Thymus (tissue), 11 donors: ENCODE data around the gene PTMA. TPM values are rescaled to one million over a fixed set of nuclear protein-coding genes. Genes with fewer than 3 reads are reported as not detected.
"Not testable (repeated sequence)": the region's sequence is repeated elsewhere in the genome, so short reads cannot be mapped to it uniquely, and the experiment has no call there.

ENCODE experiments used
- DNase-seq, 9 donors: peaks; one replicate each; pipeline ENCODE4 v3.0.0-alpha.2; 2013; ENCODE audit warnings: low spot score in 9 of 9, low read depth in 6 of 9, missing footprints in 1 of 9
- H3K27ac ChIP-seq, 2 donors: one replicate each; pipeline ENCODE4 v1.5.1; 2013; ENCODE audit warnings: control low read depth in 1 of 2, low read depth in 1 of 2, low read length in 1 of 2, mild to moderate bottlenecking in 1 of 2, moderate library complexity in 1 of 2
- H3K27me3 ChIP-seq, 2 donors: one replicate each; pipeline ENCODE4 v1.5.1; 2013; ENCODE audit warnings: low read length in 1 of 2; ENCODE audit not compliant: control insufficient read depth in 2 of 2, insufficient read depth in 1 of 2
- H3K36me3 ChIP-seq, 2 donors: one replicate each; pipeline ENCODE4 v1.5.1; 2013; ENCODE audit warnings: low read length in 1 of 2, mild to moderate bottlenecking in 1 of 2, moderate library complexity in 1 of 2; ENCODE audit not compliant: control insufficient read depth in 2 of 2, insufficient read depth in 2 of 2
- H3K4me1 ChIP-seq, 2 donors: one replicate each; pipeline ENCODE4 v1.5.1; 2013; ENCODE audit warnings: low read length in 2 of 2; ENCODE audit not compliant: control insufficient read depth in 2 of 2, insufficient read depth in 2 of 2
- H3K4me3 ChIP-seq, 2 donors: one replicate each; pipeline ENCODE4 v1.5.1; 2013; ENCODE audit warnings: low read length in 2 of 2, control low read depth in 1 of 2, mild to moderate bottlenecking in 1 of 2
- H3K9me3 ChIP-seq, 2 donors: one replicate each; pipeline ENCODE4 v1.5.1; 2013; ENCODE audit warnings: low read length in 1 of 2, mild to moderate bottlenecking in 1 of 2; ENCODE audit not compliant: control insufficient read depth in 2 of 2, insufficient read depth in 1 of 2
- WGBS: extraction: QIAGEN DNeasy Blood & Tissue Kit; methylation state at CpG from one replicate; pipeline ENCODE4 v1.1.7; 2013; 5-methylcytosine and 5-hydroxymethylcytosine counted together
- polyA plus RNA-seq: library from polyadenylated mRNA; stranded (reverse); fragments of 200-250 nt; gene quantifications from one replicate; pipeline ENCODE4 v1.2.3, GENCODE V29; 2013
- total RNA-seq: library from RNA; stranded (reverse); fragments of 120-200 nt; gene quantifications from one replicate; pipeline ENCODE4 v1.2.4, GENCODE V29; 2013
- donor health status: healthy.

The PTMA gene
- total and polyA plus RNA-seq, 2 donors, result 2,183 to 3,368 TPM

- Histone ChIP-seq H3K4me3 (no peak overlapping the region), H3K4me1 (no peaks in the 10 kb centered on the region), H3K36me3 (peaks cover 30 to 32% of the 10 kb centered on the region in 2 donors), H3K9me3 (no peaks in the 10 kb centered on the region), H3K27ac (no peak overlapping the region), H3K27me3 (no peaks in the 10 kb centered on the region)
- no peak for DNase-seq
- WGBS, result 92% methylated on average over 4 of the region's 4 CpGs
Observed at GRCh38 chr2:231732604-231733003, 24.3 kb downstream of the PTMA start.

- Histone ChIP-seq H3K9me3 (no peaks in the 10 kb centered on the region), H3K4me3 (no peak overlapping the region), H3K27ac (no peak overlapping the region), H3K27me3 (no peaks in the 10 kb centered on the region), H3K36me3 (peaks cover 27% of the 10 kb centered on the region in 2 donors), H3K4me1 (no peaks in the 10 kb centered on the region)
- DNase-seq, result no peak
- 98% methylated on average over 7 of the region's 7 CpGs for WGBS
Observed at GRCh38 chr2:231737761-231738160, 29.4 kb downstream of the PTMA start.

DNA sequence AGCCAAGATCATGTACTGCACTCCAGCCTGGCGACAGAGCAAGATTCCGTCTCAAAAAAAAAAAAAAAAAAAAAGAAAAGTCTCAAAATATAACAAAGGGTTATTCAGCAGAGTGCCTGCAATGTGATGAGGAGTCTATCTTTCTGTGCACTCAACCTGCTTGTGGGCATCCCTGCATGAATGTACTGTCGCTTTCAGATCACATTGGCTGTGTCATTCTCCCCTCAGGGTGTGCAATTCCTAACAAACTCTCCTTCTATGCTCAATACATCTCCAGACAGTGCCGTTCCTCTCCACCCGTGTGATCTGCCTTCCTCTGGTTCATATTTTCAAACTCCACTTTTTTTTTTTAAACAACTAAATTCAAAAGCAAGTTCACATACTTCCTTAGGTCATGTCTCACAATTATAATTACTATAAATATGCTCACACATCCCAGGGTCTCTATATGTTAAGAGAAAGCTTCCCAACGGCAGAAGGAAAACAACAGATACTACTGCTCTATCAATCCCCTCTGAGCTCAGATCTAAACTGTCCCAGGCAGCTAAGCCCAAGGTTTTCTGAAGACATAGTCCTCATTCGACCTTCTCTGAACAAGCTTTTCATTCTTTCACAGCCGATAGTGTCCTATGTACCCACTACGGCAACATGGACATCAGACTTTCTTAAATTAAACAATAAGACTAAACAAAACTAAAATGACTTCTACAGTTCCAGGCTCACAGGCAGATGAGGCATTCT, 35.2 kb downstream of the PTMA start:
- no peaks in the 10 kb centered on the region for H3K9me3 ChIP-seq
- no peak overlapping the region for H3K27ac ChIP-seq
- no peaks in the 10 kb centered on the region for H3K27me3 ChIP-seq
- peaks cover 0 to 5% of the 10 kb centered on the region in 2 donors for H3K36me3 ChIP-seq
- WGBS, result 95% methylated on average over 9 of the region's 9 CpGs
- H3K4me3 ChIP-seq, result no peak overlapping the region
- peaks cover 1 to 6% of the 10 kb centered on the region in 2 donors for H3K4me1 ChIP-seq
- DNase-seq, result no peak

GRCh38 chr2:231745303-231746038, 37.1 kb downstream of the PTMA start:
- Histone ChIP-seq H3K27me3 (no peaks in the 10 kb centered on the region), H3K4me1 (peaks cover 4 to 21% of the 10 kb centered on the region in 2 donors), H3K4me3 (no peak overlapping the region), H3K27ac (no peak overlapping the region), H3K9me3 (no peaks in the 10 kb centered on the region), H3K36me3 (no peaks in the 10 kb centered on the region)
- whole genome bisulfite sequencing, result 98% methylated on average over 6 of the region's 6 CpGs
- DNase-seq, result no peak

GRCh38 chr2:231748153-231748896, 40.0 kb downstream of the PTMA start:
- H3K4me3 ChIP-seq, DNase-seq, H3K36me3 ChIP-seq, H3K9me3 ChIP-seq, H3K27me3 ChIP-seq: not testable (repeated sequence)
- peaks cover 11 to 37% of the 10 kb centered on the region in 2 donors for H3K4me1 ChIP-seq
- WGBS, result 81% methylated on average over 6 of the region's 6 CpGs
- H3K27ac ChIP-seq, result peak overlapping the region; percentile 42 to 80

DNA sequence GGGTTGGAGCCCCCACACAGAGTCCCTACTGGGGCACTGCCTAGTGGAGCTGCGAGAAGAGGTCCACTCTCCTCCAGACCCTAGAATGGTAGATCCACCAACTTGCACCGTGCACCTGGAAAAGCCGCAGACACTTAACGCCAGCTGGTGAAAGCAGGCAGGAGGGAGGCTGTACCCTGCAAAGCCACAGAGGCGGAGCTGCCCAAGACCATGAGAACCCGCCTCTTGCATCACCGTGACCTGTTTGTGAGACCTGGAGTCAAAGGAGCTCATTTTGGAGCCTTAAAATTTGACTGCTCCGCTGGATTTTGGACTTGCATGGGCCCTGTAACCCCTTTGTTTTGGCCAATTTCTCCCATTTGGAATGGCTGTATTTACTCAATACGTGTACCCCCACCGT, 40.7 kb downstream of the PTMA start:
- Histone ChIP-seq H3K4me3 (peak overlapping the region in 1 of 2 donors; percentile 14), H3K4me1 (peaks cover 11 to 42% of the 10 kb centered on the region in 2 donors), H3K27ac (peak overlapping the region; percentile 65 to 80)
- WGBS, result 48% methylated on average over 10 of the region's 10 CpGs
- H3K27me3 ChIP-seq, H3K9me3 ChIP-seq, H3K36me3 ChIP-seq: not testable (repeated sequence)
- DNase-seq, result peak in 5 of 9 donors; percentile 49 to 84 (median 57)

DNA sequence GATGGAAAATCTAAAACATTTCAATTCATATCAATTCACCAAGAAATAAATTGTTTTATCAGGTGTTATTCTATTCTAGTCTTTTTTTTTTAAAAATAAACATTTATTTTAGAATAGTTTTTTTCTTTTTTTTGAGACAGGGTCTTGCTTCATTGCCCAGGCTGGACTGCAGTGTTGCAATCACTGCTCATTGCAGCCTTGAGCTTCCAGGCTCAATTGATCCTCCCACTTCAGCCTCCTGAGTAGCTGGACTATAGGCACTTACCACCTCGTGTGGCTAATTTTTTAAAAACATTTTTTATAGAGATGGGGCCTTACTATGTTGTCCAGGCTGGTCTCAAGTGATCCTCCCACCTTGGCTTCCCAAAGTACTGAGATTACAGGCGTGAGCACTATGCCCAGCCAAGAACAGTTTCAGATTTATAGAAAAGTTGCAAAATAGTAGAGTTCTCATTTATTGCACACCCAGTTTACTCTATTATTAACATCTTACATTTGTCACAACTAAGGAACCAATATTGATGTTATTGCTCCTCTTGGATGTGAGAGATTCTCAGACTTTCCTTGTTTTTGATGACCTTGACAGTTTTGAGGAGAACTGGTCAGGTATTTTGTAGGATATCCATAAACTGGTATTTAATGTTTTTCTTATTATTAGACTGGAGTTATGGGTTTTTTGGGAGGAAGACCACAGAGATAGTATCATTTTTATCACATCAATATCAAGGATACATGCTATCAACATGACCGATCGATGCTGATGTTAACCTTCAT, 42.9 kb downstream of the PTMA start:
- no peak for DNase-seq
- H3K36me3 ChIP-seq, result no peaks in the 10 kb centered on the region
- 99% methylated on average over 4 of the region's 4 CpGs for WGBS
- no peak overlapping the region for H3K4me3 ChIP-seq
- peaks cover 11 to 43% of the 10 kb centered on the region in 2 donors for H3K4me1 ChIP-seq
- no peaks in the 10 kb centered on the region for H3K9me3 ChIP-seq
- no peaks in the 10 kb centered on the region for H3K27me3 ChIP-seq
- H3K27ac ChIP-seq, result peak overlapping the region in 1 of 2 donors; percentile 86

DNA sequence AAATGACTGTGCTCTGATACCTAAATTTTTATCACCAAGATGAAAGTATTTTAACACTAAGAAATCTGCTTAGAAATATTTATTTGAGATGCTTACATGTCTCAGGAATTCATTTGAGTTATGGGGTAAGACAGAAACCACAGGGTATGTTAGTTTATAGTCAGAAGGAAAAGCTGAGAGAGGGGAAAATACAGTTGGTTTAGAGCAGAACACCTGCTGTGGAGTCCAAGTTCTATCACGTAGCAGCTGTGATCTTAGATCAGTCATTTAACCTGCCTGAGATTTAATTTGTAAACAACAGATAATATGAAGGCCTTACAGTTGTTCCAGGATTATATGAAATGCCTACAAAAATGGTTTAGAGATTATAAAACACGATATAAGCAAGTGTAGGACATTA, 43.7 kb downstream of the PTMA start:
- peaks cover 17 to 49% of the 10 kb centered on the region in 2 donors for H3K4me1 ChIP-seq
- peak in 5 of 9 donors; percentile 49 to 85 (median 61) for DNase-seq
- H3K36me3 ChIP-seq, result no peaks in the 10 kb centered on the region
- 49% methylated on average over 2 of the region's 2 CpGs for WGBS
- no peaks in the 10 kb centered on the region for H3K27me3 ChIP-seq
- no peak overlapping the region for H3K4me3 ChIP-seq
- H3K9me3 ChIP-seq, result no peaks in the 10 kb centered on the region
- peak overlapping the region in 1 of 2 donors; percentile 86 for H3K27ac ChIP-seq
